Activated T-cell treated with anti-CD3 and anti-CD28 coated beads for 1 hour (primary cell): ENCODE data around the gene HOXD1.

ENCODE experiments used
- DNase-seq: peaks from one replicate; pipeline ENCODE4 v3.0.0-alpha.2; 2020; ENCODE audit warnings: low read depth

The HOXD1 gene

DNA sequence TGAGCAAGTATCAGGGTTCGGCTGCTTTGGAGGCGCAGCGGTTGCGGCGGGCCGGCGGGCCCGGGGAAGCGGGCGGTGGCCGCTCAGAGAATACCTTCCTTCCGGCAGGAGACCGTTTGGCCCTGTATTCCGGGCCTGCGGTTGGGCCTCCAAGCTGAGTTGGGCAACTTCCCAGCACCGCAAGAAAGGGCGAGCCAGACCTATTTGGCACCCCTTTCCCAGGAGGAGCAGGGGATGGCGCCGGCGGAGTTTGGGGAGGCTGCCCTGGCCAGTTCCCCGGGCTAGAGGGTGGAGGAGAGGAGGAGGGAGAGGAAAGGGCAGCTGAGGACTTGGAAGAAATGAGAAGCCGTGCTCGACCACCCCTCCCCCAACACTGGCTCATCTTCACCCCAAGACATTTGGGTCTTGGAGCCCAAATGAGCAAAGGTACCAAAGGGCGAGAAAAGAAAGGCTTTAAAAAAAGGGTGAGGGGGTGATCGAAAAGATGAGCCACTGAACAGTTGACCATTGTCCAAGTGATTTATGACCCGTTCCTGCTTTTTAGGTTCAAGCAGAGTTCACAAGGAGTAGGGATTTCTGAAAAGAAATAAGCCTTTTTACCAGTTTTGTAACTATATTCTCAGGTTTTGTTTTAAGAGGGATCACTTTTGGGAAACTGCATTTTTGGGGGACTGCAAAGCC is 23.0 kb upstream of the HOXD1 start:
- DNase-seq: no peak

DNA sequence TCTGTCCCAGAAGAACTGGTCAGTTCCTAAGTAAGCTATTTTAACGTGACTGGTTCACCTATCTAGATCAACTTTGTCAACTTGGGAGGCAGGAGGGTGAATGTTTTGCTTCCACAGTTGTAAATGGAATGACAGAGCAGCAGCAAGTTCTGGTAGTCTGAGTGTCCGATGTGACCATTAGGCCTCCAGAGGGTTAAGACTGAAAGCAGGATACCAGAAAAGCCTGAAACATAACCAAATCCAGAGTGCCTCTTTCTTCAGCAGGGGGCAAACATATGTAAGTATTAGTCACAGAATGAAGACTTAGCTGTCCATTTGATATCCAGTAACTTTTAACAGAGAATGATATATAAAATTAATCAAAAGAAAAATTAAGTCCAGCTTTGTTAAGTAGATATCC is 22.2 kb upstream of the HOXD1 start:
- no peak for DNase-seq

DNA sequence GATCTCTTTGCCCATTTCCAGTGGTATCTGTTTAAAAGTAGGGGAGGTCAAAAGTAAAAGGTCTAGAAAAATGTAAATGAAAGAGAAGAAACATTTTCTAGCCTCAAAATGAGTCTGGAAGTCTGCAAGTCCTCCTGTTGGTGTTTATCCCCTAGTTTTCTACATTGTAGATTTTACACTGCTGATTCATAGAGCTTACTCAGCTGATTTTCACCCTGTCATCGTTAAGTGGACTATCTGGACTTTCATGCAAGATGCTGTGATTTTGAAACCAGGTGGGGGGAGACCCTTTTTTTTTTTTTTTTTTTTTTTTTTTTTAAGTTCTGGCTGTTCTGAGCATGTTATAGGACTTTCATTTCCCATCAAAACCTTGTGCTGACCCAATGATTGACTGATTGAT is 21.1 kb upstream of the HOXD1 start:
- DNase-seq: no peak

DNA sequence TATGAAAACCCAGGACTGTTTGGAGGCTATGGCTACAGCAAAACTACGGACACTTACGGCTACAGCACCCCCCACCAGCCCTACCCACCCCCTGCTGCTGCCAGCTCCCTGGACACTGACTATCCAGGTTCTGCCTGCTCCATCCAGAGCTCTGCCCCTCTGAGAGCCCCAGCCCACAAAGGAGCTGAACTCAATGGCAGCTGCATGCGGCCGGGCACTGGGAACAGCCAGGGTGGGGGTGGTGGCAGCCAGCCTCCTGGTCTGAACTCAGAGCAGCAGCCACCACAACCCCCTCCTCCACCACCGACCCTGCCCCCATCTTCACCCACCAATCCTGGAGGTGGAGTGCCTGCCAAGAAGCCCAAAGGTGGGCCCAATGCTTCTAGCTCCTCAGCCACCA is 19.3 kb upstream of the HOXD1 start:
- DNase-seq: no peak

DNA sequence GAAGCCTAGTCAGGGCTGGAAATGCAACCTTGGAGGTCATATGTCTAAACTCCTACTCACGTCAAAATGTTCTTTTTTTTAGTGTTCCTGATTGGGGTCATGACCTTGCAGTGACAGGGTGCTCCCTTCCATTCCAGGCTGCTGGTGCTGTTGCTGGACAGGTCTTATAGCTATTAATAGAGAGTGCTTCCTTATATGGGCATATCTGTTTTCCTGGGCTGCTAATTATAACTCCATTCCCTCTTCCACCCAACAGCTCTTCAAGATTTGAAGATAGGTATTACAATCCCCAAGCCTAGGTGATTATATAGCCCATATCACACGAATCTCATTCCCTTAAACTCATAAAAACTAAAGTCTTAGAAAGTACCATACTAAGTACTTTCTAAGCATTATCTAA is 18.8 kb upstream of the HOXD1 start:
- no peak for DNase-seq

DNA sequence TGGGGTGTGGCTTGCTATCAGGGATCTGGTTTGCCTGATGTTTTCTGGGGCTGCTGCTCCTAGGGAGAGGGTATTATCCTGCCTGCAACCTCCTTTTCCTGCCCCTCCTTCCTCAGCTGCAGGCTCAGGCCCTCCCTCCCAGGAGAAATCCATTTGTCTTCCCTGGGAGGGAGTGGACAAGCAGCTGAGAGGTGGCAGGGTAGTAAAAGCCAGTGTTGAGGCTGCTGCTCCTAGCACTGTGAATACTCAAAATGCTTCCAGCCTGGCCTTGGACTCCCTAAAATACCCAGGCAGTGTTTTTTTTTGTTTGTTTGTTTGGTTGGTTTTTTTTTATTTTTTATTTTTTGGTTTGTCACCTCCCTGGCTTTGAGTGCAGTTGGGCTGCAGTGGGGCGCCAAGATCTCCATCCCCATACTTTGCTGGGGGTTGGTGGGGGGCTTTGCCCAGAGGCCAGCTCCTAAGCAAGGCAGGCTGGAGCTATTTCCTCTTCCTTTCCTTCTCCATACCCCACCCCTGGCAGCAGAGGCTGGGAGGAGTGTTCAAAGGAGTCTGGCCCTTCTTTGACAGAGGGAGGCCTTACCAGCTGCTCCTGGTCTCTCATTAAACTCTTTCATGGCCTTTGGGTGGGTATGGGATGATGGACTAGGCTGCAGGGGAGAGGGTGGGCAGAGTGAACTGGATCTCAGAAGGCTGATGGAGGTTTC is 17.7 kb upstream of the HOXD1 start:
- no peak for DNase-seq

DNA sequence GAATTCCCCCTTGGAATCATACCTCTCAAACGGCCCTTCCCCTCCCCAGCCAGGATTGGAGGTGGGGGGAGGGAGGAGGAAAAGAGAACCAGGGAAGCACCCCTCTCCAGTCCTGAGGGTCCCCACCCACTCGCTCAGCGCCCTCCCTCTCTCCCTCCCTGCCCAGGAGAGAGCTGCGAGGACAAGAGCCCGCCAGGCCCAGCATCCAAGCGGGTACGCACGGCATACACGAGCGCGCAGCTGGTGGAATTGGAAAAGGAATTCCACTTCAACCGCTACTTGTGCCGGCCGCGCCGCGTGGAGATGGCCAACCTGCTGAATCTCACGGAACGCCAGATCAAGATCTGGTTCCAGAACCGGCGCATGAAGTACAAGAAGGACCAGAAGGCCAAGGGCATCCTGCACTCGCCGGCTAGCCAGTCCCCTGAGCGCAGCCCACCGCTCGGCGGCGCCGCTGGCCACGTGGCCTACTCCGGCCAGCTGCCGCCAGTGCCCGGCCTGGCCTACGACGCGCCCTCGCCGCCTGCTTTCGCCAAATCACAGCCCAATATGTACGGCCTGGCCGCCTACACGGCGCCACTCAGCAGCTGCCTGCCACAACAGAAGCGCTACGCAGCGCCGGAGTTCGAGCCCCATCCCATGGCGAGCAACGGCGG is 17.0 kb upstream of the HOXD1 start:
- DNase-seq: no peak

DNA sequence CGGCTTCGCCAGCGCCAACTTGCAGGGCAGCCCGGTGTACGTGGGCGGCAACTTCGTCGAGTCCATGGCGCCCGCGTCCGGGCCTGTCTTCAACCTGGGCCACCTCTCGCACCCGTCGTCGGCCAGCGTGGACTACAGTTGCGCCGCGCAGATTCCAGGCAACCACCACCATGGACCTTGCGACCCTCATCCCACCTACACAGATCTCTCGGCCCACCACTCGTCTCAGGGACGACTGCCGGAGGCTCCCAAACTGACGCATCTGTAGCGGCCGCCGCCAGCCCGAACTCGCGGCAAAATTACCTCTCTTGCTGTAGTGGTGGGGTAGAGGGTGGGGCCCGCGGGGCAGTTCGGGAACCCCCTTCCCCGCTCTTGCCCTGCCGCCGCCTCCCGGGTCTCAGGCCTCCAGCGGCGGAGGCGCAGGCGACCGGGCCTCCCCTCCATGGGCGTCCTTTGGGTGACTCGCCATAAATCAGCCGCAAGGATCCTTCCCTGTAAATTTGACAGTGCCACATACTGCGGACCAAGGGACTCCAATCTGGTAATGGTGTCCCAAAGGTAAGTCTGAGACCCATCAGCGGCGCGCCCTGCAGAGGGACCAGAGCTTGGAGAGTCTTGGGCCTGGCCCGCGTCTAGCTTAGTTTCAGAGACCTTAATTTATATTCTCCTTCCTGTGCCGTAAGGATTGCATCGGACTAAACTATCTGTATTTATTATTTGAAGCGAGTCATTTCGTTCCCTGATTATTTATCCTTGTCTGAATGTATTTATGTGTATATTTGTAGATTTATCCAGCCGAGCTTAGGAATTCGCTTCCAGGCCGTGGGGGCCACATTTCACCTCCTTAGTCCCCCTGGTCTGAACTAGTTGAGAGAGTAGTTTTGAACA is 16.2 kb upstream of the HOXD1 start:
- no peak for DNase-seq

DNA sequence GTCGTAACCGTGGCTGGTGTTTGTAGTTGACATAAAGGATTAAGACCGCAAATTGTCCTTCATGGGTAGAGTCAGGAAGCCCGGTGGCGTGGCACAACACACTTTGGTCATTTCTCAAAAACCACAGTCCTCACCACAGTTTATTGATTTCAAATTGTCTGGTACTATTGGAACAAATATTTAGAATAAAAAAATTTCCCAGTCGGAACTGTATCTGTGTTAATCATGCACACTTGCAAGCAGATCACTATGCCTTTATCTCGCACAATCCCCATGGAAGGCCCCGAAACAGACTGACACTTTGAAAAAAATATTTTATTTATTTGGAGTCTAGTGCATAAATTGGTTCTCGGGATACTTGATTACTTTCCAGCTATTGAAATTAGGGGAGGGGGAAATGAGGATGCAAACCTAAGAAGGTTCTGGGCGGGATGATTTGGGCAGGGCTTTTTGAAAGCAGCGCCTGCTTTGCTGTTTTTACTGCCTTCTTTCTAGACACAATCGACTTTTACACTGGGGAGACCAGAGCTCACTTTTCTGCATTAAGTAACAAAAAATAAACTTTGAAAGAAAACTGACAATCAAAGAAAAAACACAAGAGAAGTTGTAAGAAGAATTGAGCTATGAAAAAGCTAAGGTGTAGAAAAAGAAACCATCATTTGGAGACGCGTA is 15.4 kb upstream of the HOXD1 start:
- no peak for DNase-seq

DNA sequence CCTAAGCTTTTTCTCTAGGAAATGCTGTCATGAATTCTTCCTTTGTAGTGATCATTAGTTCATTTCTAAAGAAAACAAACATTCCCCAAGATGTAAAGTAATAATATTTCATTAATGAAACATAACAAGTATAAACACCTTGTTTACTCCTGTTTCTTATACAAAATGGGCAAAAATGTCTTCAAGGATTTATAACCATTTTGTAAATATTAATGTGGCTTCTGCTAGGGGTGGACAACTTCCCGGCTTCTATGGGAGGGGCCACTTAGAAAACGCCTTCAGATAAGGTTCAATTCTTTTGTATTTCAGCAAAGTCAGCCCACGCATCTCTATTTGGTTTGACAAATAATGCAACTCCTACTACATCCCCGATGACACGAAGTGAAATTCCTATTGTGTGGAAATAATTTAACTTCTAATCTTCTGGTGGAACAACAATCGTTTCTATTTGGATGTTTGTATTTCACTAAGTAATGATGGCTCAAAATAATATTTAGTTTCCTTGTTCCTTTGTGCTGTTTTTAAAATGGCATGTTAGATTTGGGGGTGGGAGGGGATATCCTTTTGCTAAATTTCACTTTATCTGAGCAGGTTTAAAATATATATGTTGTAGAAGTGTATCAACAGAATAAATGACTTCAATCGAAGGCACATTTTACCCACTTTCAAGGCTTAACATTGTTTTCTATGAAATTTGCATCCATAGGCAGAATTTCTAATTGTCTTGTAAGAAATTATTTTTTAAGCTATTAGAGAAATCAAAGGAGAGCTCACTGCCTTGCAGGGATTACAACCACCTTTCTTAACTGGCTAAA is 14.7 kb upstream of the HOXD1 start:
- DNase-seq: no peak

DNA sequence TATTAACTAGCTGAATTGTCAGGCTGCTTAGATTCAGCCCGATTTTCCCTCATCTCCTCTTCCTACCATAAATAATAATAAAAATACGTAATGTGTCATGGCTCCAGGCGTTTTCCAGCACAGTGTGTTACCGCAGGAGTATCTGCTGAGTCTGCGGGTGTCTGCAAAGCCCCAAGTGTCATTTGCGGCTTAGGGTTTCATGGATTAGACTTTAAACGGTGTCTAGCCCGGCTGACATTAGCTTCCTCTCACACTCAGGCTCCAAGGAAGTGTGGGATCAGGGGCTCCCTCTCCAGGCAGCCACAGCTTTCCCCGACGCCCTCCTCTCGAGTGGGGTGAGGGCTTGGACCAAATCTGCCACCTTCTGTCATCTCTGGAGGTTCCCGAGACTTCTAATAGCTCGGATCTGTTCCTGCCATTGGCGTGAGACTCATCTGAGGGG is 14.1 kb upstream of the HOXD1 start:
- no peak for DNase-seq

DNA sequence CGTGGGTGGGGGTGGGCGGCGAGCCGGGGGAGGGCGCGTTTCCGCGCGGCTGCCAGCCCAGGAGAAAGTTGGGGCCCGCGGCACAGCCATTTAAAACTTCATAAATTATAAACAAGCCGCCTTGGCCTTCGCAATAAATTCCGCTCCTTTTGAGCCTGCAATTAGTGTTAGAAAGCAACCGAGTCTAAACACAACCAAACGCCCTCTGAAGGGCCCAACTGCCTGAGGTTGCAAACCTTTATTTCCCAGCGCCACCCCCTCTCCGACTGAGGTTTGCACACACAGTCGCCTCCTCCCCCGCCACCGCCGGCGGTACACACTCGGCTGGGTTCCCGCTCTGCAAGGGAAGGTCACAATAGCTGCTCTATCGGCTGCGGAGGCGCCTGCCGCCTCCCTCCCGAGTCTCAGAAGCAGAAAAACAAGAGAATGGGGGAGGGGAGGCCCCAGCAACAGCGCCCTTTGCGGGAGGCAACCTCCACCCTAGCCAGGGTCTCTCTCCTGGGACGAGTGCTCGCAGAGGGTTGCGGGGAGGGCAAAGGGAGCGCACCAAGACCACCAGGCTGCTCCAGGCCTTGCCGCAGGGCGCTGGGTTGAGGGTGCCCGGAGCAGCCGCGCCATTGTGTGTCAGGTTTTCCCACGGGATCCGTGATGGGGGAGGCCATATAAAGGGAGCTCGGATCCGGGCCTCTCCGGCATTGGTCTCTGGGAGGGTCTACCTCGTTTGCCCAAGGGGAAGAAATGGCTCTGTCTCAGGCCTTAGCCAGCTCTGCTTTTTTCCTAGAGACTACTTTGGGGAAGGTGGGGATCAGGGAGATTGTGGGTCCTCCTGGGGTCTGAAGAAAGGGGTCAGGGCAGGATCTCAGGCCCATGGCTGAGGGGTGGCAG is 13.4 kb upstream of the HOXD1 start:
- no peak for DNase-seq

DNA sequence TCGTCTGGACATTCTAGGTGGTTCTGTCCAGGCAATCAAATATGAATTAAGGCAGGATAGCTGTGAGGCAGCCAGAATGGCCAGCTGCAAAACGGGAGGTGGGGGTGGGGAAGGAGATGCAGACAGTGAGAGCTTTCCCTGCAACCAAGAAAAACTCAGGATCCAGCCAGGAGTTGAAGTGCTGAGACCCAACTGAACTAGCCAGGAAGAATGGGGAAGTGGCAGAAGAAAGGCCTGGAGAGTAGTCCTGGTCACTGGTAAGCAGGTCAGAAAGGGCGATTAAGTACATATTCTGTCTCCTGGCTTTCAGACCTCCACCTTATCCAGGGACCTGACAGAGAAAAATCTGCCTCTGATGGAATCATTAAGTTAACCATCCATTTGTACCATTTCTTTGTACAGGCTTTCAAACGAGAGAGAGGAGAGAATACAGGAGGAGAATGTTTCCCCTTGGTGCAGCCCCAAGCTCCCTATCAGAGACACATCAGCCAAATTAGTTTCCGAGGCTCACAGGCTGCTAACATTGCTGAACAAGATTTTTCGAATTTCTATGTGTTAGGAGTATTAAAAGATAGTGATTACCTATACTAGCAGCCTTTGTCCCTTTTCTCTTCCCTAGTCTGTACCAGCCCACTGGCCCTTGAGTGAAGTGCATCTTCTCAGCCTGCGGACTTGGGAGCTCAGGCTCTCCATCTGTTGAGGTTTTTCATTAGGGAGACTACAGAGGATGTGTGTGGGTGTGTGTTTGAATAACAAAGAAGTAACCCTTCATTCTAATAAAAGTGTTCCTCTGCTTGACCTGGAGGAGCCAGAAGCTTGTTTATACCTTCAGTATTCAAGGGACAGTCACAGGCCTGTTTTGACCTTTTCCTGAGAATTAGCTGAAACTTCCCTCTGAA is 12.5 kb upstream of the HOXD1 start:
- no peak for DNase-seq

DNA sequence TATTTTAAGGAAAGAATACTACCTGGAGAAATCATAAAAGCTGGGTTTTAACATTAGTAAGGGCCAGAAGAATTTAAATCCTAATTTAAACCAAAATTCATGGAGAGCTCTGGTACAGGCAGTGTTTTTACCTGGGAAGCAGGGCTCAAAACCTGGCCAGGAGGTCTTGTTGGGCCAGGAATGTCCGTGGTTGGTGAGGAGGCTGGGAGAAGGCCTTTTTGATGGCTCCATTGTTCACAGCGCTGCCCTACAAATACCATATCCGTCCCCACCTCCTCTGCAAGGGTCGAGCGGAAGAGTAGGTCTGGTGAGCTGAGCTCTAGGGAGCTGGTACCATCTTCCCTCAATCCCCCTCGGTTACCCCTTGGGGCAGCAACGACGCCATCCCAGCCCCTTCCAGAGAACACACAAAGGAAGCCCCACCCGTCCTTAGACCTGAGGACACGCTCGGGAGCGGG is 10.9 kb upstream of the HOXD1 start:
- no peak for DNase-seq

DNA sequence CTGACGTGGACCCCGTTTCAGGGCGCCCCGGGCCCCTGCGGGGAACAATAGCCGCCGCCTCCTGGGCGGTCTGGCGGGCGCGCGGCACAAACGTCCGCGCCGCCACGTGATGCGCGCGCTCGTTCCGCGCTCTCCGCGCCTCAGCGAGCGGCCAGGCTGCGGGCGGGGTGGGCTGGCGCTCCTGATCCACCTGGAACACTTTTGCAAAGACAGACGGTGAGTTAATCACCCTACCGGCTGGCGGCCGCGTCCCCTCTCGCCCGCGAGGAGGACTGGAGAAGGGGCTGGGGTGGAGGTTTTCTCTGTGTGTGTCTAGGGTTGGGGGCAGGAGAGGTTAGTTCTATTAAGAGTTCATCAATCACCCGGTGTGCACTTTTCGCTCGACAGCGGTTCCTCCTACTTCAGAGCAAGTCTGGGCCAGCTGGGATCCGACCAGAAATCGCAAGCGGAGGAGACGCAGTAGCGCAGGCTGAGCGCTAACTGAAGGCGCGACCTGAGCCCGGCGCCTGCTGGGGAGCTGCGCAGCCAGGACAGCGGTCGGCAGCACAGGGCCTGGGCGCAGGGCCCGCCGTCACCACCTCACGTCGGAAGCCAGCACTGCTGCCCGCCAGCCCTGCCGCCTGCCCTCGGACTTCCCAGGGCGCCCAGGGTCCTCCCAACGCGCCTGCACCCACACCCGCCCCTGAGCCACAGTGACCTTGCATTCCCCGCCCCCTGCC is 10.3 kb upstream of the HOXD1 start:
- no peak for DNase-seq

DNA sequence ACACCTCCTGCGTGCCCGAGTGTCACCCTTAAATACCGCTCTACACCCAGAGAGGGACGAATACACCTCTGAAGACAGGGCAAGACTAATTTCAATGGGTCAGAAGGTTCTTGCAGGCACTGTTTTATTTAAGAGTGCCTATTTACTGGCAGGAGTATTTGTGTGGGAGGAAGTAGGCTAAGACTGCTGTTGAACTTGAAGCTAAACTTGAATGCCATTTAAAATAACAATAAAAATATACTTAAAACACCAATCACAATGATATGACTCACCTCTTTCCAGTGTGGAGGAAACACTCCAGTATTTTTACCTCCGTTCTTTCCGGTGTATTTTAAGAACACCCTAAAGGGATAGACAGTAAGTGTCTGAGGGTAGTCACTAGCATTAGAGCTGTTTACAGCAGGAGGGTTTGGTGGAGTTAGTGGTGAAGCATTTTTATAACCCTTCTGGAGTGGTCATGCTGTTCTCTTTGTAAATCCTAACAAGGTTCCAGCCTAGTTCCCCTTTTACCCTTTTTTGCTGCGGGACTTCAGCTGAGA is 9.6 kb upstream of the HOXD1 start:
- no peak for DNase-seq

DNA sequence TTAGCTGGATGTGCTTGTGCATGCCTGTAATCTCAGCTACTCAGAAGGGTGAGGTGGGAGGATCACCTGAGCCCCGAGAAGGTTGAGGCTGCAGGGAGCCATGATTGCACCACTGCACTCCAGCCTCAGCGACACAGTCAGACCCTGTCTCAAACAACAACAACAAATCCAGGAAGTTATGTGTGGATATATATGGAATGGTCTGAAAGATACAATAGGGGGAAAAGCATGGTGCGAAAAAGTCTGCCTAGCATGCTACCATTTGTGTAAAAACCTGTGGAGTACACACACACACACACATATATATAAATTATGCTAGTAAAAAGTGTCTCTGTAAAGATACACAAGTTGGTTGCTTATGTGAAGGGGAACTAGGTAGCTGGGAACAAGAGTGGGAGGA is 6.9 kb upstream of the HOXD1 start:
- DNase-seq: no peak

DNA sequence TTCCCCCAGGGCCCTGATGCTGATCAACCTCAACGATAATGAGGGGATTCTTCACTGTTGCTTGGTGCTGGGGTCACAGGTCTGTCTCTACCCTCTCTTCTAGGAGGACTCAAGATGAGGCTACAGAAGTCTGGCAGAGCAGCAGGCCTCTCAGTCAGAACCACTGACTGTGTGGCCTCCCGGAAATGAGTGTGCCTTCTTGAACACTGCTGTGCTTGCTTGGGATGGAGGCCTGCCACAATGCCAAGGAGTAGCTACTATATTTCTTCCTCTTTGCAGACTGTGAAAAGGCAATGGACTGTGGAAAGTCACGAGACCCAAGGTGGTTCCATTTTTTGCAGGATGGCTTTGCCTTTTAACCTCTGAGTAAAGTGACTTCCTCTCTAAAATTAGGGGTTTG is 5.8 kb upstream of the HOXD1 start:
- no peak for DNase-seq
